HEK293 (cell line): ENCODE measurements around the gene HGF.

Source experiments
- GLI2 ChIP-seq: fragments of 450-650 bp; formaldehyde crosslinking; IDR thresholded peaks from 2 replicates; pipeline ENCODE4; 2017; ENCODE audit warnings: missing biosample characterization, missing genetic modification characterization, low read depth, borderline replicate concordance
- GLI4 ChIP-seq: fragments of 450-650 bp; formaldehyde crosslinking; IDR thresholded peaks from 2 replicates; pipeline ENCODE4 v1.5.1; 2016; ENCODE audit warnings: missing biosample characterization, missing genetic modification characterization
- HOXC10 ChIP-seq: sonication (generic); formaldehyde crosslinking; IDR thresholded peaks from 2 replicates; pipeline ENCODE4 v1.8.1; 2023; ENCODE audit warnings: mild to moderate bottlenecking, missing genetic modification reagents
- MEIS1 ChIP-seq: sonication (generic); formaldehyde crosslinking; IDR thresholded peaks from 2 replicates; pipeline ENCODE4 v1.8.1; 2022; ENCODE audit warnings: missing genetic modification reagents, mild to moderate bottlenecking, borderline replicate concordance
- SP7 ChIP-seq: fragments of 450-650 bp; formaldehyde crosslinking; IDR thresholded peaks from 2 replicates; pipeline ENCODE4 v1.5.1; 2016; ENCODE audit warnings: missing biosample characterization, missing genetic modification characterization
- ZFP3 ChIP-seq: fragments of 450-650 bp; formaldehyde crosslinking; IDR thresholded peaks from 2 replicates; pipeline ENCODE4 v1.5.1; 2016; ENCODE audit warnings: low read depth, missing biosample characterization, missing genetic modification characterization
- ZNF146 ChIP-seq: fragments of 450-650 bp; formaldehyde crosslinking; IDR thresholded peaks from 2 replicates; pipeline ENCODE4 v1.5.1; 2016; ENCODE audit warnings: missing biosample characterization, missing genetic modification characterization
- ZNF169 ChIP-seq: fragments of 450-650 bp; formaldehyde crosslinking; IDR thresholded peaks from 2 replicates; pipeline ENCODE4 v1.5.1; 2016; ENCODE audit warnings: missing biosample characterization, missing genetic modification characterization
- ZNF175 ChIP-seq: fragments of 450-650 bp; formaldehyde crosslinking; IDR thresholded peaks from 2 replicates; pipeline ENCODE4 v1.5.1; 2016; ENCODE audit warnings: missing biosample characterization, missing genetic modification characterization
- ZNF223 ChIP-seq: fragments of 450-650 bp; formaldehyde crosslinking; IDR thresholded peaks from 2 replicates; pipeline ENCODE4 v1.5.1; 2016; ENCODE audit warnings: missing biosample characterization, missing genetic modification characterization
- ZNF558 ChIP-seq: fragments of 450-650 bp; formaldehyde crosslinking; IDR thresholded peaks from 2 replicates; pipeline ENCODE4 v1.5.1; 2016; ENCODE audit warnings: missing biosample characterization, missing genetic modification characterization
- ZNF560 ChIP-seq: fragments of 450-650 bp; formaldehyde crosslinking; IDR thresholded peaks from 2 replicates; pipeline ENCODE4 v1.5.1; 2017; ENCODE audit warnings: missing biosample characterization, missing genetic modification characterization, borderline replicate concordance
- ZNF610 ChIP-seq: fragments of 450-650 bp; formaldehyde crosslinking; IDR thresholded peaks from 2 replicates; pipeline ENCODE4 v1.5.1; 2016; ENCODE audit warnings: missing biosample characterization, missing genetic modification characterization, borderline replicate concordance
- ZNF776 ChIP-seq: fragments of 450-650 bp; formaldehyde crosslinking; IDR thresholded peaks from 2 replicates; pipeline ENCODE4 v1.5.0; 2017; ENCODE audit warnings: missing biosample characterization, missing genetic modification characterization, borderline replicate concordance
- ZSCAN16 ChIP-seq: fragments of 450-650 bp; formaldehyde crosslinking; IDR thresholded peaks from 2 replicates; pipeline ENCODE4 v1.5.1; 2016; ENCODE audit warnings: missing biosample characterization, missing genetic modification characterization
- TF ChIP-seq, protein P1 (sequence below): fragments of 450-650 bp; formaldehyde crosslinking; IDR thresholded peaks from 2 replicates; pipeline ENCODE4 v1.5.1; 2016; ENCODE audit warnings: missing biosample characterization, missing genetic modification characterization, borderline replicate concordance
- TF ChIP-seq, protein P2 (sequence below): fragments of 450-650 bp; formaldehyde crosslinking; IDR thresholded peaks from 2 replicates; pipeline ENCODE4 v1.5.1; 2016; ENCODE audit warnings: missing biosample characterization, missing genetic modification characterization
- TF ChIP-seq, protein P3 (sequence below): fragments of 450-650 bp; formaldehyde crosslinking; IDR thresholded peaks from 2 replicates; pipeline ENCODE4 v1.5.0; 2017; ENCODE audit warnings: missing biosample characterization, missing genetic modification characterization, borderline replicate concordance
- TF ChIP-seq, protein P4 (sequence below): fragments of 450-650 bp; formaldehyde crosslinking; IDR thresholded peaks from 2 replicates; pipeline ENCODE4 v1.5.1; 2016; ENCODE audit warnings: missing biosample characterization, missing genetic modification characterization
- TF ChIP-seq, protein P5 (sequence below): fragments of 450-650 bp; formaldehyde crosslinking; IDR thresholded peaks from 2 replicates; pipeline ENCODE4 v1.5.1; 2017; ENCODE audit warnings: missing biosample characterization, missing genetic modification characterization

Gene HGF

DNA sequence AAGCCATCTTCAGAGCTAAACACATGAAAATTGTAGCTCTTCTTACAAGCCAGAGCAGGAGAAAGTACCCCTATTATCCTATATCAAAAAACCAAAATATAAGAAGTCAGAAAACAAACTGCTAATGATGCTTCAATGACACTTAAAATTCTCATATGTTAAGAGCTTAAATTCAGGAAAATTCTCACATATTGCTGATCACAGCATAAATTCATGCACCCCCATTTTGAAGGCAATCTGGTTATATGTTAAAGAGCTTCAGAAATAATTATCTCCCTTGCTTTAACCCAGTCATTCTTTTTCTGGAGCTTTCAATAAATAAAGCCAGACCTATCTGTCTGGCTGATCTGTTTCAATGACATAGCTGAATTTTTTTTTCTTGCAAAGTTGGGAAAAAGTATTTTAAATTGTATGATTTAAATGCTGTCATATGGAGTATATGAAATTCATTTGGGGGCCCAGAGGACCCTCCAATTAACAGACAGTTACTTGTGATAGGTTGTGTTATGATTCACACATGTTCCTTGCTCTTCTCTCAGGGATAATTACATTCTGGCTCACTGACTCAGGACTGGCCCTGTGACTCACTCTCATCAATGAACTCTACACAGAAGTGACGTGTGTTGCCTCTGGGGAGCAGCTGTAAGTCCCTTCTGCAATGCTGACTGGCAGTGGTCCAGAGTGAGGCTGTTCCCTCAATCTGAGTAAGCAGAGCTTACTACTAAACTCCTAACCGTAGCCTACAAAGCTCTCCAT is 85.2 kb downstream of the HGF start (continued):
- no peak for TF ChIP-seq ZNF146 (tag by site-specific recombination)
- TF ChIP-seq ZNF169 (tag by site-specific recombination), result no peak
- TF ChIP-seq ZNF558 (tag by site-specific recombination), result peak; percentile 69; the same call in 1 of the 2 replicates
- TF ChIP-seq GLI2, result no peak
- TF ChIP-seq, protein P1, sequence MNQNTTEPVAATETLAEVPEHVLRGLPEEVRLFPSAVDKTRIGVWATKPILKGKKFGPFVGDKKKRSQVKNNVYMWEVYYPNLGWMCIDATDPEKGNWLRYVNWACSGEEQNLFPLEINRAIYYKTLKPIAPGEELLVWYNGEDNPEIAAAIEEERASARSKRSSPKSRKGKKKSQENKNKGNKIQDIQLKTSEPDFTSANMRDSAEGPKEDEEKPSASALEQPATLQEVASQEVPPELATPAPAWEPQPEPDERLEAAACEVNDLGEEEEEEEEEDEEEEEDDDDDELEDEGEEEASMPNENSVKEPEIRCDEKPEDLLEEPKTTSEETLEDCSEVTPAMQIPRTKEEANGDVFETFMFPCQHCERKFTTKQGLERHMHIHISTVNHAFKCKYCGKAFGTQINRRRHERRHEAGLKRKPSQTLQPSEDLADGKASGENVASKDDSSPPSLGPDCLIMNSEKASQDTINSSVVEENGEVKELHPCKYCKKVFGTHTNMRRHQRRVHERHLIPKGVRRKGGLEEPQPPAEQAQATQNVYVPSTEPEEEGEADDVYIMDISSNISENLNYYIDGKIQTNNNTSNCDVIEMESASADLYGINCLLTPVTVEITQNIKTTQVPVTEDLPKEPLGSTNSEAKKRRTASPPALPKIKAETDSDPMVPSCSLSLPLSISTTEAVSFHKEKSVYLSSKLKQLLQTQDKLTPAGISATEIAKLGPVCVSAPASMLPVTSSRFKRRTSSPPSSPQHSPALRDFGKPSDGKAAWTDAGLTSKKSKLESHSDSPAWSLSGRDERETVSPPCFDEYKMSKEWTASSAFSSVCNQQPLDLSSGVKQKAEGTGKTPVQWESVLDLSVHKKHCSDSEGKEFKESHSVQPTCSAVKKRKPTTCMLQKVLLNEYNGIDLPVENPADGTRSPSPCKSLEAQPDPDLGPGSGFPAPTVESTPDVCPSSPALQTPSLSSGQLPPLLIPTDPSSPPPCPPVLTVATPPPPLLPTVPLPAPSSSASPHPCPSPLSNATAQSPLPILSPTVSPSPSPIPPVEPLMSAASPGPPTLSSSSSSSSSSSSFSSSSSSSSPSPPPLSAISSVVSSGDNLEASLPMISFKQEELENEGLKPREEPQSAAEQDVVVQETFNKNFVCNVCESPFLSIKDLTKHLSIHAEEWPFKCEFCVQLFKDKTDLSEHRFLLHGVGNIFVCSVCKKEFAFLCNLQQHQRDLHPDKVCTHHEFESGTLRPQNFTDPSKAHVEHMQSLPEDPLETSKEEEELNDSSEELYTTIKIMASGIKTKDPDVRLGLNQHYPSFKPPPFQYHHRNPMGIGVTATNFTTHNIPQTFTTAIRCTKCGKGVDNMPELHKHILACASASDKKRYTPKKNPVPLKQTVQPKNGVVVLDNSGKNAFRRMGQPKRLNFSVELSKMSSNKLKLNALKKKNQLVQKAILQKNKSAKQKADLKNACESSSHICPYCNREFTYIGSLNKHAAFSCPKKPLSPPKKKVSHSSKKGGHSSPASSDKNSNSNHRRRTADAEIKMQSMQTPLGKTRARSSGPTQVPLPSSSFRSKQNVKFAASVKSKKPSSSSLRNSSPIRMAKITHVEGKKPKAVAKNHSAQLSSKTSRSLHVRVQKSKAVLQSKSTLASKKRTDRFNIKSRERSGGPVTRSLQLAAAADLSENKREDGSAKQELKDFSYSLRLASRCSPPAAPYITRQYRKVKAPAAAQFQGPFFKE (tag by site-specific recombination), result no peak
- TF ChIP-seq, protein P2, sequence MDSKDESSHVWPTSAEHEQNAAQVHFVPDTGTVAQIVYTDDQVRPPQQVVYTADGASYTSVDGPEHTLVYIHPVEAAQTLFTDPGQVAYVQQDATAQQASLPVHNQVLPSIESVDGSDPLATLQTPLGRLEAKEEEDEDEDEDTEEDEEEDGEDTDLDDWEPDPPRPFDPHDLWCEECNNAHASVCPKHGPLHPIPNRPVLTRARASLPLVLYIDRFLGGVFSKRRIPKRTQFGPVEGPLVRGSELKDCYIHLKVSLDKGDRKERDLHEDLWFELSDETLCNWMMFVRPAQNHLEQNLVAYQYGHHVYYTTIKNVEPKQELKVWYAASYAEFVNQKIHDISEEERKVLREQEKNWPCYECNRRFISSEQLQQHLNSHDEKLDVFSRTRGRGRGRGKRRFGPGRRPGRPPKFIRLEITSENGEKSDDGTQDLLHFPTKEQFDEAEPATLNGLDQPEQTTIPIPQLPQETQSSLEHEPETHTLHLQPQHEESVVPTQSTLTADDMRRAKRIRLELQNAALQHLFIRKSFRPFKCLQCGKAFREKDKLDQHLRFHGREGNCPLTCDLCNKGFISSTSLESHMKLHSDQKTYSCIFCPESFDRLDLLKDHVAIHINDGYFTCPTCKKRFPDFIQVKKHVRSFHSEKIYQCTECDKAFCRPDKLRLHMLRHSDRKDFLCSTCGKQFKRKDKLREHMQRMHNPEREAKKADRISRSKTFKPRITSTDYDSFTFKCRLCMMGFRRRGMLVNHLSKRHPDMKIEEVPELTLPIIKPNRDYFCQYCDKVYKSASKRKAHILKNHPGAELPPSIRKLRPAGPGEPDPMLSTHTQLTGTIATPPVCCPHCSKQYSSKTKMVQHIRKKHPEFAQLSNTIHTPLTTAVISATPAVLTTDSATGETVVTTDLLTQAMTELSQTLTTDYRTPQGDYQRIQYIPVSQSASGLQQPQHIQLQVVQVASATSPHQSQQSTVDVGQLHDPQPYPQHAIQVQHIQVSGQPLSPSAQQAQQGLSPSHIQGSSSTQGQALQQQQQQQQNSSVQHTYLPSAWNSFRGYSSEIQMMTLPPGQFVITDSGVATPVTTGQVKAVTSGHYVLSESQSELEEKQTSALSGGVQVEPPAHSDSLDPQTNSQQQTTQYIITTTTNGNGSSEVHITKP (tag by site-specific recombination), result peak; percentile 46; the same call in 1 of the 2 replicates
- no peak for TF ChIP-seq ZFP3
- TF ChIP-seq ZNF776 (tag by site-specific recombination), result no peak
- no peak for TF ChIP-seq ZNF560
- no peak for TF ChIP-seq MEIS1 (CRISPR knock-in tag)
- TF ChIP-seq, protein P3, sequence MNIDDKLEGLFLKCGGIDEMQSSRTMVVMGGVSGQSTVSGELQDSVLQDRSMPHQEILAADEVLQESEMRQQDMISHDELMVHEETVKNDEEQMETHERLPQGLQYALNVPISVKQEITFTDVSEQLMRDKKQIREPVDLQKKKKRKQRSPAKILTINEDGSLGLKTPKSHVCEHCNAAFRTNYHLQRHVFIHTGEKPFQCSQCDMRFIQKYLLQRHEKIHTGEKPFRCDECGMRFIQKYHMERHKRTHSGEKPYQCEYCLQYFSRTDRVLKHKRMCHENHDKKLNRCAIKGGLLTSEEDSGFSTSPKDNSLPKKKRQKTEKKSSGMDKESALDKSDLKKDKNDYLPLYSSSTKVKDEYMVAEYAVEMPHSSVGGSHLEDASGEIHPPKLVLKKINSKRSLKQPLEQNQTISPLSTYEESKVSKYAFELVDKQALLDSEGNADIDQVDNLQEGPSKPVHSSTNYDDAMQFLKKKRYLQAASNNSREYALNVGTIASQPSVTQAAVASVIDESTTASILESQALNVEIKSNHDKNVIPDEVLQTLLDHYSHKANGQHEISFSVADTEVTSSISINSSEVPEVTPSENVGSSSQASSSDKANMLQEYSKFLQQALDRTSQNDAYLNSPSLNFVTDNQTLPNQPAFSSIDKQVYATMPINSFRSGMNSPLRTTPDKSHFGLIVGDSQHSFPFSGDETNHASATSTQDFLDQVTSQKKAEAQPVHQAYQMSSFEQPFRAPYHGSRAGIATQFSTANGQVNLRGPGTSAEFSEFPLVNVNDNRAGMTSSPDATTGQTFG (tag by site-specific recombination), result no peak
- TF ChIP-seq, protein P4, sequence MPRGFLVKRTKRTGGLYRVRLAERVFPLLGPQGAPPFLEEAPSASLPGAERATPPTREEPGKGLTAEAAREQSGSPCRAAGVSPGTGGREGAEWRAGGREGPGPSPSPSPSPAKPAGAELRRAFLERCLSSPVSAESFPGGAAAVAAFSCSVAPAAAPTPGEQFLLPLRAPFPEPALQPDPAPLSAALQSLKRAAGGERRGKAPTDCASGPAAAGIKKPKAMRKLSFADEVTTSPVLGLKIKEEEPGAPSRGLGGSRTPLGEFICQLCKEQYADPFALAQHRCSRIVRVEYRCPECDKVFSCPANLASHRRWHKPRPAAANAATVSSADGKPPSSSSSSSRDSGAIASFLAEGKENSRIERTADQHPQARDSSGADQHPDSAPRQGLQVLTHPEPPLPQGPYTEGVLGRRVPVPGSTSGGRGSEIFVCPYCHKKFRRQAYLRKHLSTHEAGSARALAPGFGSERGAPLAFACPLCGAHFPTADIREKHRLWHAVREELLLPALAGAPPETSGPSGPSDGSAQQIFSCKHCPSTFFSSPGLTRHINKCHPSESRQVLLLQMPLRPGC (tag by site-specific recombination), result peak; percentile 84
- TF ChIP-seq GLI4 (tag by site-specific recombination), result no peak
- no peak for TF ChIP-seq ZNF610
- no peak for TF ChIP-seq HOXC10 (CRISPR knock-in tag)
- TF ChIP-seq ZNF223 (tag by site-specific recombination), result no peak
- TF ChIP-seq ZSCAN16 (tag by site-specific recombination), result no peak
- TF ChIP-seq ZNF175, result no peak
- TF ChIP-seq, protein P5, sequence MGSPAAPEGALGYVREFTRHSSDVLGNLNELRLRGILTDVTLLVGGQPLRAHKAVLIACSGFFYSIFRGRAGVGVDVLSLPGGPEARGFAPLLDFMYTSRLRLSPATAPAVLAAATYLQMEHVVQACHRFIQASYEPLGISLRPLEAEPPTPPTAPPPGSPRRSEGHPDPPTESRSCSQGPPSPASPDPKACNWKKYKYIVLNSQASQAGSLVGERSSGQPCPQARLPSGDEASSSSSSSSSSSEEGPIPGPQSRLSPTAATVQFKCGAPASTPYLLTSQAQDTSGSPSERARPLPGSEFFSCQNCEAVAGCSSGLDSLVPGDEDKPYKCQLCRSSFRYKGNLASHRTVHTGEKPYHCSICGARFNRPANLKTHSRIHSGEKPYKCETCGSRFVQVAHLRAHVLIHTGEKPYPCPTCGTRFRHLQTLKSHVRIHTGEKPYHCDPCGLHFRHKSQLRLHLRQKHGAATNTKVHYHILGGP (tag by site-specific recombination), result no peak
- TF ChIP-seq SP7, result peak; percentile 85
